Prostate gland (tissue), 2 donors: ENCODE data around the gene HS3ST6. TPM values are rescaled to one million over a fixed set of nuclear protein-coding genes. Genes with fewer than 3 reads are reported as not detected.

Source experiments
- DNase-seq: peaks from one replicate; pipeline ENCODE4 v3.0.0-alpha.2; 2019; ENCODE audit warnings: low spot score
- H3K27ac ChIP-seq, 2 donors: fragments of 200-600 bp; sonication (generic); 2 replicates each; pipeline ENCODE4 v1.5.1; 2017 to 2019
- H3K27me3 ChIP-seq: fragments of 200-600 bp; sonication (generic); replicated peaks from 2 replicates; pipeline ENCODE4 v1.5.1; 2019; ENCODE audit not compliant: insufficient read depth
- H3K36me3 ChIP-seq, 2 donors: fragments of 200-600 bp; sonication (generic); 1 replicate in 1 of 2; 2 replicates in 1 of 2; pipeline versions ENCODE4 v1.5.1 to v1.8.1; 2017 to 2019
- H3K4me1 ChIP-seq: fragments of 200-600 bp; sonication (generic); replicated peaks from 2 replicates; pipeline ENCODE4 v1.5.1; 2019
- H3K4me3 ChIP-seq, 2 donors: fragments of 200-600 bp; sonication (generic); 2 replicates each; pipeline ENCODE4 v1.5.1; 2017 to 2019
- H3K9me3 ChIP-seq: fragments of 200-600 bp; sonication (generic); 2 replicates; pipeline ENCODE4 v1.5.1; 2017
- CTCF ChIP-seq, 4 experiments: fragments of 200-600 bp in 2 of 4; fragments of 450-650 bp in 2 of 4; sonication (generic) in 2 of 4; IDR thresholded peaks; 1 replicate in 3 of 4; 2 replicates in 1 of 4; pipeline ENCODE4 v1.5.1; 2016 to 2019; ENCODE audit warnings: antibody characterized with exemption in 4 of 4, mild to moderate bottlenecking in 2 of 4, moderate library complexity in 2 of 4
- POLR2A ChIP-seq: fragments of 450-650 bp; IDR thresholded peaks from one replicate; pipeline ENCODE4 v1.6.1; 2016; ENCODE audit warnings: antibody characterized with exemption, mild to moderate bottlenecking
- POLR2AphosphoS5 ChIP-seq: sonication (generic); formaldehyde crosslinking; IDR thresholded peaks from one replicate; pipeline ENCODE4 v1.6.1; 2017; ENCODE audit warnings: antibody characterized with exemption
- WGBS: methylation state at CpG from one replicate; pipeline ENCODE4 v1.1.5; 2018; 5-methylcytosine and 5-hydroxymethylcytosine counted together
- intact Hi-C: fragments of 100-400 bp; cut with DNase I; formaldehyde crosslinking; loops from one replicate; pipeline ENCODE4 v1.14.2; 2022
- total RNA-seq, 2 donors: library from RNA; depleted of rRNA; stranded (reverse); fragments of >200 nt; gene quantifications; one replicate each; pipeline ENCODE4 v1.1.0, GENCODE V29; 2016

Gene HS3ST6
- total RNA-seq, 2 donors from 2014 or later = 0.77 to 0.91 TPM

- H3K36me3 ChIP-seq = no peaks in the 10 kb centered on the region
- no peak overlapping the region for H3K4me3 ChIP-seq
- intact Hi-C loops = no loop called here
- no peaks in the 10 kb centered on the region for H3K9me3 ChIP-seq
- no peaks in the 10 kb centered on the region for H3K4me1 ChIP-seq
- TF ChIP-seq POLR2A = no peak
- TF ChIP-seq POLR2AphosphoS5 = no peak
- peaks cover 36% of the 10 kb centered on the region for H3K27me3 ChIP-seq
- no peak overlapping the region for H3K27ac ChIP-seq
- no peak for DNase-seq
- 11% methylated on average over 18 of the region's 22 CpGs for WGBS
Observed at GRCh38 chr16:1917056-1917664, 1.1 kb downstream of the HS3ST6 start.

GRCh38 chr16:1916640-1916990 is 1.6 kb downstream of the HS3ST6 start:
- no peak for DNase-seq
- intact Hi-C loops = no loop called here
- H3K4me1 ChIP-seq = no peaks in the 10 kb centered on the region
- no peaks in the 10 kb centered on the region for H3K9me3 ChIP-seq
- H3K36me3 ChIP-seq = no peaks in the 10 kb centered on the region
- peaks cover 36% of the 10 kb centered on the region for H3K27me3 ChIP-seq
- 20% methylated on average over 5 of the region's 5 CpGs for WGBS
- H3K4me3 ChIP-seq = no peak overlapping the region
- H3K27ac ChIP-seq = no peak overlapping the region
- no peak for TF ChIP-seq CTCF (IDR thresholded peaks at IDR 0.05)
- TF ChIP-seq POLR2AphosphoS5 = no peak
- TF ChIP-seq POLR2A = no peak

GRCh38 chr16:1915732-1916639 is 2.2 kb downstream of the HS3ST6 start:
- no peak for DNase-seq
- H3K36me3 ChIP-seq = no peaks in the 10 kb centered on the region
- H3K4me1 ChIP-seq = no peaks in the 10 kb centered on the region
- intact Hi-C loops = no loop called here
- H3K4me3 ChIP-seq = no peak overlapping the region
- H3K27ac ChIP-seq = no peak overlapping the region
- no peaks in the 10 kb centered on the region for H3K9me3 ChIP-seq
- H3K27me3 ChIP-seq = peaks cover 35% of the 10 kb centered on the region
- 71% methylated on average over 25 of the region's 25 CpGs for WGBS
- no peak for TF ChIP-seq POLR2A
- no peak for TF ChIP-seq CTCF (IDR thresholded peaks at IDR 0.05)
- no peak for TF ChIP-seq POLR2AphosphoS5

- Histone ChIP-seq H3K4me1 (no peaks in the 10 kb centered on the region), H3K4me3 (no peak overlapping the region), H3K27me3 (peaks cover 26% of the 10 kb centered on the region), H3K9me3 (no peaks in the 10 kb centered on the region), H3K27ac (no peak overlapping the region), H3K36me3 (no peaks in the 10 kb centered on the region)
- 49% methylated on average over 8 of the region's 8 CpGs for WGBS
- intact Hi-C loops = no loop called here
- DNase-seq = no peak
- TF ChIP-seq POLR2A = no peak
- no peak for TF ChIP-seq CTCF (IDR thresholded peaks at IDR 0.05)
- TF ChIP-seq POLR2AphosphoS5 = no peak
Observed at GRCh38 chr16:1914988-1915387, 3.2 kb downstream of the HS3ST6 start.

- no peaks in the 10 kb centered on the region for H3K36me3 ChIP-seq
- no peaks in the 10 kb centered on the region for H3K4me1 ChIP-seq
- peaks cover 18% of the 10 kb centered on the region for H3K27me3 ChIP-seq
- H3K27ac ChIP-seq = no peak overlapping the region
- 65% methylated on average over 13 of the region's 15 CpGs for WGBS
- DNase-seq = no peak
- H3K9me3 ChIP-seq = no peaks in the 10 kb centered on the region
- no peak for TF ChIP-seq POLR2A
- no peak for TF ChIP-seq POLR2AphosphoS5
- no peak for TF ChIP-seq CTCF (IDR thresholded peaks at IDR 0.05)
- H3K4me3 ChIP-seq = no peak overlapping the region
- intact Hi-C loops = no loop called here
Observed at GRCh38 chr16:1914084-1914608, 4.1 kb downstream of the HS3ST6 start.
